OCI-LY3 (cell line): Measurements from ENCODE around the gene ANKS1B.
A peak's percentile ranks its signal among the peaks of the same experiment; 100 is the strongest.

Experiments
- H2AFZ ChIP-seq: fragments of 200-600, 300-600 bp; shearing (Covaris generic); 2 replicates; pipeline ENCODE4 v1.6.0; 2014; ENCODE audit warnings: antibody characterized with exemption, low read depth, low read length
- H3K27ac ChIP-seq: fragments of 200-600, 300-600 bp; sonication (generic); 2 replicates; pipeline ENCODE4 v1.5.1; 2014; ENCODE audit warnings: mild to moderate bottlenecking, low read length, moderate library complexity, mixed read lengths
- H3K27me3 ChIP-seq: fragments of 200-600, 300-600 bp; sonication (generic); 2 replicates; pipeline ENCODE4 v1.6.1; 2014; ENCODE audit warnings: low read depth, low read length, mixed read lengths
- H3K36me3 ChIP-seq: fragments of 200-600, 300-600 bp; sonication (generic); replicated peaks from 2 replicates; pipeline ENCODE3; 2014; ENCODE audit warnings: low read depth, low read length, mixed read lengths
- H3K4me1 ChIP-seq: fragments of 300-600, 200-600 bp; sonication (generic); 2 replicates; pipeline ENCODE4 v1.6.1; 2014; ENCODE audit warnings: low read length, mixed read lengths
- H3K4me2 ChIP-seq: fragments of 200-600, 300-600 bp; sonication (generic); 2 replicates; pipeline ENCODE4 v1.6.1; 2014; ENCODE audit warnings: low read length, mixed read lengths
- H3K4me3 ChIP-seq: fragments of 300-600, 200-600 bp; sonication (generic); 2 replicates; pipeline ENCODE4 v1.5.1; 2014; ENCODE audit warnings: antibody characterized with exemption, mild to moderate bottlenecking, low read length, moderate library complexity
- H3K79me2 ChIP-seq: fragments of 300-600, 200-600 bp; shearing (Covaris generic); 2 replicates; pipeline ENCODE4 v1.6.1; 2014; ENCODE audit warnings: mild to moderate bottlenecking, low read length, mixed read lengths
- H3K9ac ChIP-seq: fragments of 300-600, 200-600 bp; shearing (Covaris generic); 2 replicates; pipeline ENCODE4 v1.6.0; 2014; ENCODE audit warnings: mild to moderate bottlenecking, low read length, moderate library complexity
- H3K9me3 ChIP-seq: fragments of 200-600, 300-600 bp; shearing (Covaris generic); 2 replicates; pipeline ENCODE4 v1.6.1; 2014; ENCODE audit warnings: low read length, mixed read lengths; ENCODE audit not compliant: insufficient read depth
- H4K20me1 ChIP-seq: fragments of 200-600, 300-600 bp; sonication (generic); 2 replicates; pipeline ENCODE4 v1.6.1; 2016; ENCODE audit warnings: low read length, mixed read lengths; ENCODE audit not compliant: insufficient read depth
- EZH2phosphoT487 ChIP-seq: fragments of 200-600 bp; shearing (Covaris generic); IDR thresholded peaks from 2 replicates; pipeline ENCODE4 v1.6.1; 2018; ENCODE audit warnings: antibody characterized with exemption, mixed run types, low read depth
- TF ChIP-seq, protein P1 (sequence below): fragments of 200-600, 300-600 bp; sonication (generic); IDR thresholded peaks from 2 replicates; pipeline ENCODE4 v1.5.1; 2014; ENCODE audit warnings: antibody characterized with exemption, low read length, low read depth

Gene ANKS1B

DNA sequence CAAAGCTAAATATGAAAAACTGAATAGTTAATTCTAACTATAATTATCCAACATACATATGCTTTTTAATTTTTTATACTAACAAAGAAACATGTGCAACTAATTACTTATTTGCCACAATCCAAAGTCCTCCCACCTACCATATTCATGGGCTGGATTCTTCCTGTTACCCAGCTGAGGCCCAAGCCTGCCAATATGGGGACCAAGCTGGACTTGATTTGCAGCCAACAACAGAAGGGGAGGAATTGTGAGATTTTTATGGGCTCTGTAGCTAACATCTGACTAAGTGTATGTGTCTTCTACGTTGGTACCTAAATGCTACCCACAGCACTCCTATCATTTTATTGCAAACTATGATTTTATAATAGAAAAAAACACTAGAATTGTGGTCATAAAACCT lies 13.1 kb upstream of the ANKS1B start:
- no peaks in the 10 kb centered on the region for H3K9me3 ChIP-seq
- H3K4me1 ChIP-seq: no peaks in the 10 kb centered on the region
- H3K36me3 ChIP-seq: no peaks in the 10 kb centered on the region
- H3K27me3 ChIP-seq: no peaks in the 10 kb centered on the region
- no peak overlapping the region for H3K27ac ChIP-seq
- TF ChIP-seq, protein P1, sequence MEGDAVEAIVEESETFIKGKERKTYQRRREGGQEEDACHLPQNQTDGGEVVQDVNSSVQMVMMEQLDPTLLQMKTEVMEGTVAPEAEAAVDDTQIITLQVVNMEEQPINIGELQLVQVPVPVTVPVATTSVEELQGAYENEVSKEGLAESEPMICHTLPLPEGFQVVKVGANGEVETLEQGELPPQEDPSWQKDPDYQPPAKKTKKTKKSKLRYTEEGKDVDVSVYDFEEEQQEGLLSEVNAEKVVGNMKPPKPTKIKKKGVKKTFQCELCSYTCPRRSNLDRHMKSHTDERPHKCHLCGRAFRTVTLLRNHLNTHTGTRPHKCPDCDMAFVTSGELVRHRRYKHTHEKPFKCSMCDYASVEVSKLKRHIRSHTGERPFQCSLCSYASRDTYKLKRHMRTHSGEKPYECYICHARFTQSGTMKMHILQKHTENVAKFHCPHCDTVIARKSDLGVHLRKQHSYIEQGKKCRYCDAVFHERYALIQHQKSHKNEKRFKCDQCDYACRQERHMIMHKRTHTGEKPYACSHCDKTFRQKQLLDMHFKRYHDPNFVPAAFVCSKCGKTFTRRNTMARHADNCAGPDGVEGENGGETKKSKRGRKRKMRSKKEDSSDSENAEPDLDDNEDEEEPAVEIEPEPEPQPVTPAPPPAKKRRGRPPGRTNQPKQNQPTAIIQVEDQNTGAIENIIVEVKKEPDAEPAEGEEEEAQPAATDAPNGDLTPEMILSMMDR: no peak
- TF ChIP-seq EZH2phosphoT487: no peak
- no peaks in the 10 kb centered on the region for H4K20me1 ChIP-seq
- no peak overlapping the region for H2AFZ ChIP-seq
- H3K79me2 ChIP-seq: no peaks in the 10 kb centered on the region
- no peak overlapping the region for H3K4me3 ChIP-seq
- H3K9ac ChIP-seq: no peak overlapping the region
- H3K4me2 ChIP-seq: no peak overlapping the region

DNA sequence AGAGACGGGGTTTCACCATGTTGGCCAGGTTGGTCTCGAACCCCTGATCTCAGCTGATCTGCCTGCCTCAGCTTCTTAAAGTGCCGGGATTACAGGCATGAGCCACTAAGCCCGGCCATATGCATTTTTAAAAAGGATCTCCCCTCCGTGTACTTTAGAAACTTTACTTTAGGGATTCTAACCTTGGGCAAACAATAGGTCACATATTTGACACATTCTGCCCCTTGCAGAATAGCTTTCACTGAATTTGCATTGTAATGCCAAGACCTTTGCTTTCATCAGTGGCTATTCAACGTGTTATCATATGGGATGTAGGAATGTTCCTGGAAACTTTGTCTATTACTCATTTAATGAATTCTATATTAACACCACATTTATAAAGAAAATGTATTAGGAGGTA lies 11.4 kb upstream of the ANKS1B start:
- Histone ChIP-seq H3K4me1 (no peaks in the 10 kb centered on the region), H2AFZ (no peak overlapping the region), H3K4me2 (no peak overlapping the region), H4K20me1 (no peaks in the 10 kb centered on the region), H3K79me2 (no peaks in the 10 kb centered on the region), H3K9ac (no peak overlapping the region), H3K9me3 (no peaks in the 10 kb centered on the region), H3K27ac (no peak overlapping the region), H3K36me3 (no peaks in the 10 kb centered on the region), H3K4me3 (no peak overlapping the region), H3K27me3 (no peaks in the 10 kb centered on the region)
- TF ChIP-seq, protein P1: no peak
- no peak for TF ChIP-seq EZH2phosphoT487

DNA sequence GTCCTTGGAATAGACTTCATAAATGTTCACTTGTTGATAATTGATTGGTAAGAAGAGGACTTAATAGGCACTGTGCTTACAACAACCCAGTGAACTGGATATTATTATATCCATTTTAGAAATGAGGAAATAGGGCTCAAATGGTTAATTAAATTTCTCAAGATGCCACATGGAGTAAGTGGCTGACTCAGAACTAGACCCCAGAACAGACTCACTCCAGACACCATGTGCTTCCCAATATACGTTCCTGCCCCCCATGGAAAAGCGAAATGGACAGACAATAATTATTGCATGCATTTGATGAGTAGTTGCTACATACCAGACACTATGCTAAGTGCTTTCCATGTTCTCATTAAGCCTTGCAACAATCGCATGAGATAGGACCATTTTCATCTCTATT lies 895 bp upstream of the ANKS1B start:
- Histone ChIP-seq H3K4me2 (peak overlapping the region; percentile 86), H3K4me1 (peaks cover 7% of the 10 kb centered on the region), H3K79me2 (no peaks in the 10 kb centered on the region), H3K4me3 (peak overlapping the region; percentile 91), H3K9me3 (no peaks in the 10 kb centered on the region), H3K27ac (no peak overlapping the region), H3K27me3 (peaks cover 28% of the 10 kb centered on the region), H3K9ac (peak overlapping the region; percentile 66; the same call in 1 of the 2 replicates), H3K36me3 (no peaks in the 10 kb centered on the region), H2AFZ (no peak overlapping the region), H4K20me1 (no peaks in the 10 kb centered on the region)
- TF ChIP-seq, protein P1: no peak
- no peak for TF ChIP-seq EZH2phosphoT487

DNA sequence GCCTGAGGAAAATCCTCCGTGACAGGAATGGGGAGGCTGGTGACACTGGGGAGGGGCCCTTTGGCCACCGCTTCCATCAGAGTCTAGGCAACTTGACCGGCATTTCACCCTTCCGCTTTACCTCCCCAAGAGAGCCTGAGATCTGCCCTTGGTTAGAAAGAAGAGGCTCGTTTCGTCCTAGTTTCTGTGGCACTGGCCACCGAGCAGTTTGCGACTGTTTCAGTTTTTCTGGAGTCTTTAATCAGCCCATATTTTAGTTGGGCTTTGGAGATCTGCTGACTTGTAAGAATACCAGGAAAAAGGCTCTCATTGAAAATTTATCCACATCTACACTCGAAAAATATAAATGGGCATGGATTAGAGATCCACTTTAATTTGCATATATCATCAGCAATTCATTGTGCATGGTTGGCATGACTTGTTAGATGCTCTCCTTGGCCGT lies 414 bp upstream of the ANKS1B start:
- no peak for TF ChIP-seq EZH2phosphoT487
- TF ChIP-seq, protein P1: no peak
- Histone ChIP-seq H3K9me3 (no peaks in the 10 kb centered on the region), H3K79me2 (no peaks in the 10 kb centered on the region), H3K4me3 (peak overlapping the region; percentile 91), H4K20me1 (no peaks in the 10 kb centered on the region), H3K4me2 (peak overlapping the region; percentile 86), H2AFZ (peak overlapping the region; percentile 95), H3K27me3 (peaks cover 28% of the 10 kb centered on the region), H3K9ac (peak overlapping the region; percentile 66), H3K27ac (no peak overlapping the region), H3K36me3 (no peaks in the 10 kb centered on the region), H3K4me1 (peaks cover 7% of the 10 kb centered on the region)
